Measurements from ENCODE around the gene LIPM. TPM values are rescaled to one million over a fixed set of nuclear protein-coding genes. Genes with fewer than 3 reads are reported as not detected.
A peak's percentile ranks its signal among the peaks of the same experiment; 100 is the strongest.

The LIPM gene
- polyA plus RNA-seq, 1 donor (not counting 4 experiments of a cell fraction or from before 2014, with no cell fraction given): 0.67 TPM

- FAIRE-seq: peak; percentile 74
- dilution Hi-C loops (cut with MboI; ENCODE audit: extremely low pct_ligation_motif_present, low sequenced_read_pairs): no loop called here
- Histone ChIP-seq H3K9ac (ENCODE audit: control insufficient read depth, extremely low read depth, insufficient read depth, low read length) (no peak overlapping the region), H3K4me1 (ENCODE audit: control insufficient read depth, extremely low read depth, insufficient read depth, low read length) (no peaks in the 10 kb centered on the region), H3K79me2 (ENCODE audit: control insufficient read depth, insufficient read depth, low read length) (no peaks in the 10 kb centered on the region), H3K27me3 (ENCODE audit: control insufficient read depth, extremely low read depth, insufficient read depth, low read length) (no peaks in the 10 kb centered on the region), H3K4me3 (ENCODE audit: control insufficient read depth in 2 of 3, extremely low read depth in 1 of 3, insufficient read depth in 2 of 3, low read depth in 1 of 3, low read length in 3 of 3) (no peak overlapping the region), H4K20me1 (ENCODE audit: control insufficient read depth, extremely low read depth, insufficient read depth, low read length) (no peaks in the 10 kb centered on the region), H3K36me3 (ENCODE audit: control insufficient read depth in 2 of 2, extremely low read depth in 1 of 2, insufficient read depth in 2 of 2, low read length in 2 of 2) (no peaks in the 10 kb centered on the region), H3K9me3 (ENCODE audit: control insufficient read depth, low read depth, low read length) (no peaks in the 10 kb centered on the region), H3K4me2 (ENCODE audit: control insufficient read depth, extremely low read depth, insufficient read depth, low read depth, low read length) (no peak overlapping the region), H3K27ac (ENCODE audit: control insufficient read depth, insufficient read depth, low read length) (no peak overlapping the region), H2AFZ (ENCODE audit: control insufficient read depth, low read length) (no peak overlapping the region), H3K9me1 (ENCODE audit: control insufficient read depth, extremely low read depth, insufficient read depth, low read length) (no peaks in the 10 kb centered on the region)
- no peak for TF ChIP-seq CTCF (optimal IDR thresholded peaks at IDR 0.05 in 1 of 3, IDR thresholded peaks at IDR 0.05 in 1 of 3, conservative IDR thresholded peaks at IDR 0.05 in 1 of 3; ENCODE audit: extremely low read depth in 1 of 3, insufficient read depth in 2 of 3, low read length in 3 of 3)
- TF ChIP-seq EZH2 (IDR thresholded peaks at IDR 0.05; ENCODE audit: low read length): no peak
- DNase-seq (ENCODE audit: low read depth, low spot score): no peak
Observed at GRCh38 chr10:88866454-88866853, 63.9 kb downstream of the LIPM start.

- Histone ChIP-seq H3K27me3 (ENCODE audit: control insufficient read depth, extremely low read depth, insufficient read depth, low read length) (no peaks in the 10 kb centered on the region), H3K4me2 (ENCODE audit: control insufficient read depth, extremely low read depth, insufficient read depth, low read depth, low read length) (no peak overlapping the region), H4K20me1 (ENCODE audit: control insufficient read depth, extremely low read depth, insufficient read depth, low read length) (no peaks in the 10 kb centered on the region), H3K9ac (ENCODE audit: control insufficient read depth, extremely low read depth, insufficient read depth, low read length) (no peak overlapping the region), H3K4me1 (ENCODE audit: control insufficient read depth, extremely low read depth, insufficient read depth, low read length) (no peaks in the 10 kb centered on the region), H3K79me2 (ENCODE audit: control insufficient read depth, insufficient read depth, low read length) (no peaks in the 10 kb centered on the region), H3K36me3 (ENCODE audit: control insufficient read depth in 2 of 2, extremely low read depth in 1 of 2, insufficient read depth in 2 of 2, low read length in 2 of 2) (no peaks in the 10 kb centered on the region), H3K4me3 (ENCODE audit: control insufficient read depth in 2 of 3, extremely low read depth in 1 of 3, insufficient read depth in 2 of 3, low read depth in 1 of 3, low read length in 3 of 3) (no peak overlapping the region), H3K9me3 (ENCODE audit: control insufficient read depth, low read depth, low read length) (no peaks in the 10 kb centered on the region), H3K9me1 (ENCODE audit: control insufficient read depth, extremely low read depth, insufficient read depth, low read length) (no peaks in the 10 kb centered on the region), H3K27ac (ENCODE audit: control insufficient read depth, insufficient read depth, low read length) (no peak overlapping the region), H2AFZ (ENCODE audit: control insufficient read depth, low read length) (no peak overlapping the region)
- TF ChIP-seq CTCF (optimal IDR thresholded peaks at IDR 0.05 in 1 of 3, IDR thresholded peaks at IDR 0.05 in 1 of 3, conservative IDR thresholded peaks at IDR 0.05 in 1 of 3; ENCODE audit: extremely low read depth in 1 of 3, insufficient read depth in 2 of 3, low read length in 3 of 3) (no peak), EZH2 (IDR thresholded peaks at IDR 0.05; ENCODE audit: low read length) (no peak)
- DNase-seq (ENCODE audit: low read depth, low spot score): no peak
- no peak for FAIRE-seq
- dilution Hi-C loops (cut with MboI; ENCODE audit: extremely low pct_ligation_motif_present, low sequenced_read_pairs): no loop called here
Observed at GRCh38 chr10:88870089-88870488, 67.6 kb downstream of the LIPM start.

Other genes starting within 250 kb of the LIPM start
- 6.8 to 10.5 TPM (median 7.1 TPM) in 3 replicates for gene RNLS, start 219.4 kb upstream of the LIPM start, polyA plus RNA-seq
- 0.03 to 0.08 TPM in 2 of 3 replicates, not detected in the other for gene LIPJ, start 216.0 kb upstream of the LIPM start, polyA plus RNA-seq
- gene LIPF, start 138.3 kb upstream of the LIPM start, polyA plus RNA-seq: not detected in 3 replicates
- 0.23 to 1.3 TPM (median 0.56 TPM) in 3 replicates for gene LIPK, start 96.5 kb upstream of the LIPM start, polyA plus RNA-seq
- gene LIPN, start 42.7 kb upstream of the LIPM start, polyA plus RNA-seq: 0.20 to 0.30 TPM in 2 of 3 replicates, not detected in the other
- 1.6 to 5.2 TPM (median 4.4 TPM) in 3 replicates for gene ANKRD22, start 49.1 kb downstream of the LIPM start, polyA plus RNA-seq
- gene STAMBPL1, start 77.5 kb downstream of the LIPM start, polyA plus RNA-seq: 3.1 to 9.0 TPM (median 5.4 TPM) in 3 replicates
- 3.0 to 9.3 TPM (median 3.7 TPM) in 3 replicates for gene ACTA2, start 150.0 kb downstream of the LIPM start, polyA plus RNA-seq
- gene FAS, start 188.1 kb downstream of the LIPM start, polyA plus RNA-seq: 31.4 to 44.8 TPM (median 32.5 TPM) in 3 replicates

All from keratinocyte (primary cell).